ENCODE data around the gene RAD51B.

Gene RAD51B

GRCh38 chr14:68665131-68665530, 845.6 kb downstream of the RAD51B start:
- ATAC-seq (ENCODE audit: low read depth), result no peak
- Histone ChIP-seq H3K36me3 (ENCODE audit: low read depth) (no peaks in the 10 kb centered on the region), H3K4me3 (ENCODE audit: severe bottlenecking) (no peak overlapping the region), H3K27ac (ENCODE audit: poor library complexity, severe bottlenecking) (no peak overlapping the region), H3K9me3 (ENCODE audit: severe bottlenecking) (no peaks in the 10 kb centered on the region), H3K4me1 (ENCODE audit: insufficient read depth, poor library complexity, severe bottlenecking) (peaks cover 4% of the 10 kb centered on the region), H3K27me3 (ENCODE audit: insufficient read depth, poor library complexity, severe bottlenecking) (no peaks in the 10 kb centered on the region)
- TF ChIP-seq, protein P1, sequence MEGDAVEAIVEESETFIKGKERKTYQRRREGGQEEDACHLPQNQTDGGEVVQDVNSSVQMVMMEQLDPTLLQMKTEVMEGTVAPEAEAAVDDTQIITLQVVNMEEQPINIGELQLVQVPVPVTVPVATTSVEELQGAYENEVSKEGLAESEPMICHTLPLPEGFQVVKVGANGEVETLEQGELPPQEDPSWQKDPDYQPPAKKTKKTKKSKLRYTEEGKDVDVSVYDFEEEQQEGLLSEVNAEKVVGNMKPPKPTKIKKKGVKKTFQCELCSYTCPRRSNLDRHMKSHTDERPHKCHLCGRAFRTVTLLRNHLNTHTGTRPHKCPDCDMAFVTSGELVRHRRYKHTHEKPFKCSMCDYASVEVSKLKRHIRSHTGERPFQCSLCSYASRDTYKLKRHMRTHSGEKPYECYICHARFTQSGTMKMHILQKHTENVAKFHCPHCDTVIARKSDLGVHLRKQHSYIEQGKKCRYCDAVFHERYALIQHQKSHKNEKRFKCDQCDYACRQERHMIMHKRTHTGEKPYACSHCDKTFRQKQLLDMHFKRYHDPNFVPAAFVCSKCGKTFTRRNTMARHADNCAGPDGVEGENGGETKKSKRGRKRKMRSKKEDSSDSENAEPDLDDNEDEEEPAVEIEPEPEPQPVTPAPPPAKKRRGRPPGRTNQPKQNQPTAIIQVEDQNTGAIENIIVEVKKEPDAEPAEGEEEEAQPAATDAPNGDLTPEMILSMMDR (IDR thresholded peaks at IDR 0.05; ENCODE audit: poor library complexity, severe bottlenecking), result no peak
- no peak for DNase-seq (ENCODE audit: low spot score)

- no peak overlapping the region for H3K4me3 ChIP-seq (ENCODE audit: severe bottlenecking)
- ATAC-seq (ENCODE audit: low read depth) (no peak), DNase-seq (ENCODE audit: low spot score) (no peak)
- H3K4me1 ChIP-seq (ENCODE audit: insufficient read depth, poor library complexity, severe bottlenecking), result peaks cover 4% of the 10 kb centered on the region
- no peaks in the 10 kb centered on the region for H3K36me3 ChIP-seq (ENCODE audit: low read depth)
- H3K9me3 ChIP-seq (ENCODE audit: severe bottlenecking), result no peaks in the 10 kb centered on the region
- TF ChIP-seq, protein P1 (IDR thresholded peaks at IDR 0.05; ENCODE audit: poor library complexity, severe bottlenecking), result no peak
- no peak overlapping the region for H3K27ac ChIP-seq (ENCODE audit: poor library complexity, severe bottlenecking)
- H3K27me3 ChIP-seq (ENCODE audit: insufficient read depth, poor library complexity, severe bottlenecking), result no peaks in the 10 kb centered on the region
Measured at GRCh38 chr14:68665792-68666204, 846.2 kb downstream of the RAD51B start.

DNA sequence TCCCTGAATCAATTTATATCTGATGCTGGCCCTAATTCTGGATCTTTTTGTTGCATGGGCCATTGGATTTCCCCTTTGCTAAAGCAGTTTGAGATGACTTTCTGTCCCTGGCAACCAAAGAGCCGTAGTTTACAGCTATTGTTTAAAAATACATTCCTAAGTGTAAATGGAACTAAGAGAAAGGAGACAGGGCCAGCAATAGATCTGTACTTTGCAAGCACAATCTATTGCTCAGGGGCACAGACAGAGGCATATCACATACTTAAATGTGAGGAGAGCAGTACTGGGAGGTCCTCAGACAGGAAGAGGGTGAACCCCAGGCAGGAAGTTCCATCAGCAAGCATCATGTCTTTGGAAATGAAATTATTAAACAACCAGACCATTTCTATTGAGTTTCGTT, 846.7 kb downstream of the RAD51B start:
- Histone ChIP-seq H3K36me3 (ENCODE audit: low read depth) (no peaks in the 10 kb centered on the region), H3K4me1 (ENCODE audit: insufficient read depth, poor library complexity, severe bottlenecking) (peaks cover 4% of the 10 kb centered on the region), H3K27ac (ENCODE audit: poor library complexity, severe bottlenecking) (no peak overlapping the region), H3K27me3 (ENCODE audit: insufficient read depth, poor library complexity, severe bottlenecking) (no peaks in the 10 kb centered on the region), H3K4me3 (ENCODE audit: severe bottlenecking) (no peak overlapping the region), H3K9me3 (ENCODE audit: severe bottlenecking) (no peaks in the 10 kb centered on the region)
- TF ChIP-seq, protein P1 (IDR thresholded peaks at IDR 0.05; ENCODE audit: poor library complexity, severe bottlenecking), result no peak
- no peak for ATAC-seq (ENCODE audit: low read depth)
- no peak for DNase-seq (ENCODE audit: low spot score)

GRCh38 chr14:68666899-68667298, 847.3 kb downstream of the RAD51B start:
- no peak overlapping the region for H3K27ac ChIP-seq (ENCODE audit: poor library complexity, severe bottlenecking)

GRCh38 chr14:68667313-68667791, 847.8 kb downstream of the RAD51B start:
- ATAC-seq (ENCODE audit: low read depth) (no peak), DNase-seq (ENCODE audit: low spot score) (no peak)
- Histone ChIP-seq H3K4me1 (ENCODE audit: insufficient read depth, poor library complexity, severe bottlenecking) (peaks cover 4% of the 10 kb centered on the region), H3K27me3 (ENCODE audit: insufficient read depth, poor library complexity, severe bottlenecking) (no peaks in the 10 kb centered on the region), H3K36me3 (ENCODE audit: low read depth) (no peaks in the 10 kb centered on the region), H3K9me3 (ENCODE audit: severe bottlenecking) (no peaks in the 10 kb centered on the region), H3K27ac (ENCODE audit: poor library complexity, severe bottlenecking) (no peak overlapping the region), H3K4me3 (ENCODE audit: severe bottlenecking) (no peak overlapping the region)
- TF ChIP-seq, protein P1 (IDR thresholded peaks at IDR 0.05; ENCODE audit: poor library complexity, severe bottlenecking), result no peak

More at GRCh38 chr14:68666899-68667298, 847.3 kb downstream of the RAD51B start:
- TF ChIP-seq, protein P1 (IDR thresholded peaks at IDR 0.05; ENCODE audit: poor library complexity, severe bottlenecking), result no peak
- ATAC-seq (ENCODE audit: low read depth) (no peak), DNase-seq (ENCODE audit: low spot score) (no peak)
- no peaks in the 10 kb centered on the region for H3K27me3 ChIP-seq (ENCODE audit: insufficient read depth, poor library complexity, severe bottlenecking)
- no peaks in the 10 kb centered on the region for H3K9me3 ChIP-seq (ENCODE audit: severe bottlenecking)
- no peaks in the 10 kb centered on the region for H3K36me3 ChIP-seq (ENCODE audit: low read depth)
- H3K4me3 ChIP-seq (ENCODE audit: severe bottlenecking), result no peak overlapping the region
- H3K4me1 ChIP-seq (ENCODE audit: insufficient read depth, poor library complexity, severe bottlenecking), result peaks cover 4% of the 10 kb centered on the region

All from RWPE2 (cell line).